ENCODE measurements around the gene SOX1.

- TF ChIP-seq POLR2A (IDR thresholded peaks at IDR 0.05; ENCODE audit: low read depth, low read length) (no peak), POLR2AphosphoS5 (IDR thresholded peaks at IDR 0.05; ENCODE audit: low read depth, low read length) (no peak), TAF1 (IDR thresholded peaks at IDR 0.05; ENCODE audit: low read depth, low read length) (no peak), PAX5 (IDR thresholded peaks at IDR 0.05; ENCODE audit: insufficient read depth, low read length, severe bottlenecking) (no peak)
Measured at GRCh38 chr13:112105244-112105681, 38.3 kb downstream of the SOX1 start.
